GM18502 (cell line): ENCODE measurements around the gene JAK3.
"Not testable (repeated sequence)": the region's sequence is repeated elsewhere in the genome, so short reads cannot be mapped to it uniquely, and the experiment has no call there.

Source experiments
- ATAC-seq: cut with Tn5 transposase; IDR thresholded peaks from one replicate; pipeline ENCODE4 v1.9.1; 2021; ENCODE audit warnings: mild to moderate bottlenecking; ENCODE audit not compliant: unreplicated experiment, poor library complexity

The JAK3 gene

GRCh38 chr19:17783721-17784120, 64.1 kb downstream of the JAK3 start:
- not testable (repeated sequence) for ATAC-seq

- ATAC-seq, result no peak
Observed at GRCh38 chr19:17780781-17781180, 67.0 kb downstream of the JAK3 start.

GRCh38 chr19:17778968-17779929, 68.5 kb downstream of the JAK3 start:
- ATAC-seq, result no peak

- no peak for ATAC-seq
Observed at GRCh38 chr19:17778251-17778967, 69.4 kb downstream of the JAK3 start.

- not testable (repeated sequence) for ATAC-seq
Observed at GRCh38 chr19:17777840-17778239, 69.9 kb downstream of the JAK3 start.

GRCh38 chr19:17775991-17776803, 71.6 kb downstream of the JAK3 start:
- ATAC-seq, result peak; percentile 68

- ATAC-seq, result no peak
Observed at GRCh38 chr19:17775245-17775927, 72.4 kb downstream of the JAK3 start.
